Measurements from ENCODE around the gene PRSS27. TPM values are rescaled to one million over a fixed set of nuclear protein-coding genes. Genes with fewer than 3 reads are reported as not detected.

The PRSS27 gene
- 1.8 and 2.1 TPM in 2 replicates for total RNA-seq

GRCh38 chr16:2720064-2720457, at the start of gene PRSS27:
TSS of gene PRSS27 (minus strand) at chr16:2720224. CDS start at chr16:2720160, 64 bp downstream.
- intact Hi-C loops (cut with micrococcal nuclease), result no loop called here
- Mint-ChIP-seq H3K36me3 (ENCODE audit: low read depth) (no peaks in the 10 kb centered on the region), H3K9me3 (no peaks in the 10 kb centered on the region), H3K27ac (peak within 1 kb of the TSS; percentile 80), H3K4me1 (ENCODE audit: low read depth) (peaks cover 4% of the 10 kb centered on the region), H3K27me3 (ENCODE audit: low read depth) (peaks cover 5% of the 10 kb centered on the region), H3K4me3 (ENCODE audit: low read depth) (peak within 1 kb of the TSS; percentile 81)
- DNase-seq (ENCODE audit: low spot score), result no peak

- no peak overlapping the region for H3K27ac Mint-ChIP-seq
Measured at GRCh38 chr16:2769675-2770056, 49.6 kb upstream of the PRSS27 start.

GRCh38 chr16:2769100-2769529, 49.1 kb upstream of the PRSS27 start:
- Mint-ChIP-seq H3K4me1 (ENCODE audit: low read depth) (peaks cover 4% of the 10 kb centered on the region), H3K9me3 (no peaks in the 10 kb centered on the region), H3K36me3 (ENCODE audit: low read depth) (peaks cover 87% of the 10 kb centered on the region), H3K27ac (no peak overlapping the region), H3K4me3 (ENCODE audit: low read depth) (no peak overlapping the region), H3K27me3 (ENCODE audit: low read depth) (no peaks in the 10 kb centered on the region)
- no peak for DNase-seq (ENCODE audit: low spot score)
- intact Hi-C loops (cut with micrococcal nuclease), result no loop called here

More at GRCh38 chr16:2769675-2770056, 49.6 kb upstream of the PRSS27 start:
- H3K36me3 Mint-ChIP-seq (ENCODE audit: low read depth), result peaks cover 82% of the 10 kb centered on the region
- intact Hi-C loops (cut with micrococcal nuclease), result no loop called here
- no peak for DNase-seq (ENCODE audit: low spot score)
- H3K4me1 Mint-ChIP-seq (ENCODE audit: low read depth), result peaks cover 4% of the 10 kb centered on the region
- H3K27me3 Mint-ChIP-seq (ENCODE audit: low read depth), result no peaks in the 10 kb centered on the region
- H3K9me3 Mint-ChIP-seq, result no peaks in the 10 kb centered on the region
- H3K4me3 Mint-ChIP-seq (ENCODE audit: low read depth), result no peak overlapping the region

- intact Hi-C loops (cut with micrococcal nuclease), result no loop called here
- Mint-ChIP-seq H3K4me1 (ENCODE audit: low read depth) (peaks cover 4% of the 10 kb centered on the region), H3K27me3 (ENCODE audit: low read depth) (no peaks in the 10 kb centered on the region), H3K4me3 (ENCODE audit: low read depth) (no peak overlapping the region), H3K27ac (no peak overlapping the region), H3K36me3 (ENCODE audit: low read depth) (peaks cover 93% of the 10 kb centered on the region), H3K9me3 (no peaks in the 10 kb centered on the region)
- no peak for DNase-seq (ENCODE audit: low spot score)
Measured at GRCh38 chr16:2768403-2769089, 48.5 kb upstream of the PRSS27 start.

- Mint-ChIP-seq H3K4me1 (ENCODE audit: low read depth) (peaks cover 4% of the 10 kb centered on the region), H3K36me3 (ENCODE audit: low read depth) (peaks cover 96% of the 10 kb centered on the region), H3K27ac (no peak overlapping the region), H3K27me3 (ENCODE audit: low read depth) (no peaks in the 10 kb centered on the region), H3K9me3 (no peaks in the 10 kb centered on the region), H3K4me3 (ENCODE audit: low read depth) (no peak overlapping the region)
- DNase-seq (ENCODE audit: low spot score), result no peak
- intact Hi-C loops (cut with micrococcal nuclease), result no loop called here
Measured at GRCh38 chr16:2767891-2768290, 47.9 kb upstream of the PRSS27 start.

- Mint-ChIP-seq H3K36me3 (ENCODE audit: low read depth) (peaks cover 97% of the 10 kb centered on the region), H3K4me1 (ENCODE audit: low read depth) (peaks cover 6% of the 10 kb centered on the region)
Measured at GRCh38 chr16:2767140-2767731, 47.2 kb upstream of the PRSS27 start.

GRCh38 chr16:2766430-2767139, 46.6 kb upstream of the PRSS27 start:
- no peak for DNase-seq (ENCODE audit: low spot score)
- H3K4me3 Mint-ChIP-seq (ENCODE audit: low read depth), result no peak overlapping the region
- peaks cover 6% of the 10 kb centered on the region for H3K4me1 Mint-ChIP-seq (ENCODE audit: low read depth)
- H3K27ac Mint-ChIP-seq, result no peak overlapping the region
- H3K9me3 Mint-ChIP-seq, result no peaks in the 10 kb centered on the region
- H3K36me3 Mint-ChIP-seq (ENCODE audit: low read depth), result peaks cover 97% of the 10 kb centered on the region
- no peaks in the 10 kb centered on the region for H3K27me3 Mint-ChIP-seq (ENCODE audit: low read depth)
- intact Hi-C loops (cut with micrococcal nuclease), result no loop called here

More at GRCh38 chr16:2767140-2767731, 47.2 kb upstream of the PRSS27 start:
- no peak for DNase-seq (ENCODE audit: low spot score)
- H3K9me3 Mint-ChIP-seq, result no peaks in the 10 kb centered on the region
- no peak overlapping the region for H3K27ac Mint-ChIP-seq
- H3K27me3 Mint-ChIP-seq (ENCODE audit: low read depth), result no peaks in the 10 kb centered on the region
- intact Hi-C loops (cut with micrococcal nuclease), result no loop called here
- H3K4me3 Mint-ChIP-seq (ENCODE audit: low read depth), result no peak overlapping the region

- H3K9me3 Mint-ChIP-seq, result no peaks in the 10 kb centered on the region
- no peaks in the 10 kb centered on the region for H3K27me3 Mint-ChIP-seq (ENCODE audit: low read depth)
- H3K27ac Mint-ChIP-seq, result no peak overlapping the region
- H3K4me1 Mint-ChIP-seq (ENCODE audit: low read depth), result peaks cover 6% of the 10 kb centered on the region
- peaks cover 97% of the 10 kb centered on the region for H3K36me3 Mint-ChIP-seq (ENCODE audit: low read depth)
- DNase-seq (ENCODE audit: low spot score), result no peak
- intact Hi-C loops (cut with micrococcal nuclease), result no loop called here
- H3K4me3 Mint-ChIP-seq (ENCODE audit: low read depth), result no peak overlapping the region
Measured at GRCh38 chr16:2765462-2766404, 45.7 kb upstream of the PRSS27 start.

- no peak overlapping the region for H3K27ac Mint-ChIP-seq
- no peaks in the 10 kb centered on the region for H3K27me3 Mint-ChIP-seq (ENCODE audit: low read depth)
- H3K36me3 Mint-ChIP-seq (ENCODE audit: low read depth), result peaks cover 99% of the 10 kb centered on the region
- DNase-seq (ENCODE audit: low spot score), result no peak
- H3K4me3 Mint-ChIP-seq (ENCODE audit: low read depth), result no peak overlapping the region
- H3K9me3 Mint-ChIP-seq, result no peaks in the 10 kb centered on the region
- intact Hi-C loops (cut with micrococcal nuclease), result no loop called here
- H3K4me1 Mint-ChIP-seq (ENCODE audit: low read depth), result peaks cover 10% of the 10 kb centered on the region
Measured at GRCh38 chr16:2764718-2765117, 44.7 kb upstream of the PRSS27 start.

- Mint-ChIP-seq H3K36me3 (ENCODE audit: low read depth) (peaks cover 99% of the 10 kb centered on the region), H3K4me1 (ENCODE audit: low read depth) (peaks cover 19% of the 10 kb centered on the region), H3K9me3 (no peaks in the 10 kb centered on the region), H3K27me3 (ENCODE audit: low read depth) (no peaks in the 10 kb centered on the region), H3K27ac (no peak overlapping the region), H3K4me3 (ENCODE audit: low read depth) (no peak overlapping the region)
- intact Hi-C loops (cut with micrococcal nuclease), result no loop called here
- DNase-seq (ENCODE audit: low spot score), result no peak
Measured at GRCh38 chr16:2763173-2763572, 43.1 kb upstream of the PRSS27 start.

- Mint-ChIP-seq H3K9me3 (no peaks in the 10 kb centered on the region), H3K36me3 (ENCODE audit: low read depth) (peaks cover 99% of the 10 kb centered on the region), H3K27me3 (ENCODE audit: low read depth) (no peaks in the 10 kb centered on the region), H3K4me3 (ENCODE audit: low read depth) (no peak overlapping the region), H3K4me1 (ENCODE audit: low read depth) (peaks cover 16% of the 10 kb centered on the region), H3K27ac (no peak overlapping the region)
- DNase-seq (ENCODE audit: low spot score), result no peak
- intact Hi-C loops (cut with micrococcal nuclease), result no loop called here
Measured at GRCh38 chr16:2762711-2763110, 42.7 kb upstream of the PRSS27 start.

GRCh38 chr16:2761886-2762583, 42.0 kb upstream of the PRSS27 start:
- Mint-ChIP-seq H3K36me3 (ENCODE audit: low read depth) (peaks cover 100% of the 10 kb centered on the region), H3K27me3 (ENCODE audit: low read depth) (no peaks in the 10 kb centered on the region), H3K27ac (no peak overlapping the region), H3K9me3 (no peaks in the 10 kb centered on the region), H3K4me1 (ENCODE audit: low read depth) (peaks cover 15% of the 10 kb centered on the region), H3K4me3 (ENCODE audit: low read depth) (no peak overlapping the region)
- DNase-seq (ENCODE audit: low spot score), result no peak
- intact Hi-C loops (cut with micrococcal nuclease), result no loop called here

All from activated T-helper 2 cell treated with anti-CD3 and anti-CD28 coated beads, Interferon-gamma antibody, Interleukin-2, Interleukin-4, amounts not matched to agents 10 μg/mL and 5 μg/mL and 100 μg/mL, durations not matched to agents 14 hours and 24 hours and 36 hours (primary cell).